AG08396 (cell line): ENCODE measurements around the gene OR56A3.
"Not testable (repeated sequence)": the region's sequence is repeated elsewhere in the genome, so short reads cannot be mapped to it uniquely, and the experiment has no call there.

Source experiments
- DNase-seq: peaks from one replicate; pipeline ENCODE4 v3.0.0; 2012; ENCODE audit warnings: low spot score, mixed read lengths

Gene OR56A3

GRCh38 chr11:5941951-5942350, at the start of gene OR56A3:
Gene OR56A3 (plus strand): TSS chr11:5942251. CDS start chr11:5947347, 5,096 bp downstream.
- no peak for DNase-seq

GRCh38 chr11:5892908-5893307, 49.1 kb upstream of the OR56A3 start, which contains the start of gene OR52E5:
Gene OR52E5 (plus strand): TSS chr11:5893208. CDS start chr11:5900777, 7,569 bp downstream.
- no peak for DNase-seq

- no peak for DNase-seq
These were observed 42.5 kb upstream of the OR56A3 start for GRCh38 chr11:5899534-5899933.

- no peak for DNase-seq
These were observed 31.5 kb upstream of the OR56A3 start for GRCh38 chr11:5910540-5910939.

GRCh38 chr11:5922749-5923426, 19.2 kb upstream of the OR56A3 start:
- DNase-seq = no peak

- DNase-seq = no peak
These were observed 18.6 kb upstream of the OR56A3 start for GRCh38 chr11:5923427-5923776.

- no peak for DNase-seq
These were observed 18.3 kb upstream of the OR56A3 start for GRCh38 chr11:5923794-5924193.

GRCh38 chr11:5928271-5928670, 13.8 kb upstream of the OR56A3 start:
- no peak for DNase-seq

GRCh38 chr11:5928811-5929210, 13.2 kb upstream of the OR56A3 start:
- no peak for DNase-seq

GRCh38 chr11:5929571-5930368, 12.3 kb upstream of the OR56A3 start:
- DNase-seq = no peak

- no peak for DNase-seq
These were observed 11.4 kb upstream of the OR56A3 start for GRCh38 chr11:5930614-5931013.

GRCh38 chr11:5931061-5931460, 11.0 kb upstream of the OR56A3 start:
- no peak for DNase-seq

GRCh38 chr11:5932671-5933070, 9.4 kb upstream of the OR56A3 start:
- no peak for DNase-seq

- DNase-seq = no peak
These were observed 8.9 kb upstream of the OR56A3 start for GRCh38 chr11:5933116-5933515.

GRCh38 chr11:5937868-5938602, 4.0 kb upstream of the OR56A3 start:
- DNase-seq = no peak

GRCh38 chr11:5938603-5938965, 3.5 kb upstream of the OR56A3 start:
- DNase-seq = no peak

GRCh38 chr11:5940748-5941147, 1.3 kb upstream of the OR56A3 start:
- DNase-seq = no peak

GRCh38 chr11:5955586-5955985, 13.5 kb downstream of the OR56A3 start:
- DNase-seq = no peak

- DNase-seq = not testable (repeated sequence)
These were observed 18.8 kb downstream of the OR56A3 start for GRCh38 chr11:5960704-5961320.

- DNase-seq = no peak
These were observed 24.9 kb downstream of the OR56A3 start for GRCh38 chr11:5966958-5967357.

- DNase-seq = no peak
These were observed 25.7 kb downstream of the OR56A3 start for GRCh38 chr11:5967708-5968107.

- no peak for DNase-seq
These were observed 26.3 kb downstream of the OR56A3 start, which contains the start of gene OR56A5 for GRCh38 chr11:5968394-5968793. Gene OR56A5 (minus strand): TSS chr11:5968494. CDS start chr11:5968494, 0 bp downstream.
